ENCODE results near the gene TMC1.
"Not testable (repeated sequence)": the region's sequence is repeated elsewhere in the genome, so short reads cannot be mapped to it uniquely, and the experiment has no call there.

Gene TMC1

GRCh38 chr9:72788966-72789735, 267.7 kb downstream of the TMC1 start:
- DNase-seq = no peak
- Mint-ChIP-seq H3K9me3 (no peaks in the 10 kb centered on the region), H3K27me3 (peaks cover 6% of the 10 kb centered on the region), H3K27ac (no peak overlapping the region), H3K4me1 (ENCODE audit: low read depth) (no peaks in the 10 kb centered on the region), H3K36me3 (ENCODE audit: low read depth) (no peaks in the 10 kb centered on the region), H3K4me3 (no peak overlapping the region)

- H3K27ac Mint-ChIP-seq = no peak overlapping the region
- H3K27me3 Mint-ChIP-seq = peaks cover 13% of the 10 kb centered on the region
- no peaks in the 10 kb centered on the region for H3K36me3 Mint-ChIP-seq (ENCODE audit: low read depth)
- H3K9me3 Mint-ChIP-seq = no peaks in the 10 kb centered on the region
- no peak for DNase-seq
- H3K4me3 Mint-ChIP-seq = no peak overlapping the region
- no peaks in the 10 kb centered on the region for H3K4me1 Mint-ChIP-seq (ENCODE audit: low read depth)
These were observed 268.5 kb downstream of the TMC1 start for GRCh38 chr9:72789885-72790284.

GRCh38 chr9:72790989-72791388, 269.6 kb downstream of the TMC1 start:
- H3K27ac Mint-ChIP-seq = no peak overlapping the region
- H3K4me1 Mint-ChIP-seq (ENCODE audit: low read depth) = no peaks in the 10 kb centered on the region
- no peaks in the 10 kb centered on the region for H3K9me3 Mint-ChIP-seq
- H3K27me3 Mint-ChIP-seq = peaks cover 13% of the 10 kb centered on the region
- H3K4me3 Mint-ChIP-seq = no peak overlapping the region
- H3K36me3 Mint-ChIP-seq (ENCODE audit: low read depth) = no peaks in the 10 kb centered on the region
- no peak for DNase-seq

- H3K27ac Mint-ChIP-seq = no peak overlapping the region
- peaks cover 13% of the 10 kb centered on the region for H3K27me3 Mint-ChIP-seq
- H3K4me1 Mint-ChIP-seq (ENCODE audit: low read depth) = no peaks in the 10 kb centered on the region
- H3K9me3 Mint-ChIP-seq = no peaks in the 10 kb centered on the region
- no peak overlapping the region for H3K4me3 Mint-ChIP-seq
- no peaks in the 10 kb centered on the region for H3K36me3 Mint-ChIP-seq (ENCODE audit: low read depth)
- no peak for DNase-seq
These were observed 270.0 kb downstream of the TMC1 start for GRCh38 chr9:72791436-72791835.

GRCh38 chr9:72794946-72795345, 273.5 kb downstream of the TMC1 start:
- Mint-ChIP-seq H3K4me3 (no peak overlapping the region), H3K27ac (no peak overlapping the region)

GRCh38 chr9:72800328-72800994, 279.1 kb downstream of the TMC1 start:
- H3K27ac Mint-ChIP-seq = no peak overlapping the region
- peaks cover 2% of the 10 kb centered on the region for H3K9me3 Mint-ChIP-seq
- H3K36me3 Mint-ChIP-seq (ENCODE audit: low read depth) = no peaks in the 10 kb centered on the region
- no peaks in the 10 kb centered on the region for H3K27me3 Mint-ChIP-seq
- H3K4me1 Mint-ChIP-seq (ENCODE audit: low read depth) = no peaks in the 10 kb centered on the region
- no peak for DNase-seq
- no peak overlapping the region for H3K4me3 Mint-ChIP-seq

More at GRCh38 chr9:72794946-72795345, 273.5 kb downstream of the TMC1 start:
- DNase-seq = no peak
- H3K27me3 Mint-ChIP-seq = peaks cover 13% of the 10 kb centered on the region
- H3K4me1 Mint-ChIP-seq (ENCODE audit: low read depth) = no peaks in the 10 kb centered on the region
- H3K36me3 Mint-ChIP-seq (ENCODE audit: low read depth) = no peaks in the 10 kb centered on the region
- H3K9me3 Mint-ChIP-seq = peaks cover 2% of the 10 kb centered on the region

- Mint-ChIP-seq H3K36me3 (ENCODE audit: low read depth) (no peaks in the 10 kb centered on the region), H3K4me1 (ENCODE audit: low read depth) (no peaks in the 10 kb centered on the region)
These were observed 283.8 kb downstream of the TMC1 start for GRCh38 chr9:72805238-72805637.

GRCh38 chr9:72806313-72806809, 285.0 kb downstream of the TMC1 start:
- not testable (repeated sequence) for H3K36me3 Mint-ChIP-seq (ENCODE audit: low read depth)

More at GRCh38 chr9:72805238-72805637, 283.8 kb downstream of the TMC1 start:
- Mint-ChIP-seq H3K9me3 (no peaks in the 10 kb centered on the region), H3K27ac (no peak overlapping the region), H3K27me3 (no peaks in the 10 kb centered on the region), H3K4me3 (no peak overlapping the region)
- DNase-seq = no peak

GRCh38 chr9:72807765-72808445, 286.5 kb downstream of the TMC1 start:
- no peaks in the 10 kb centered on the region for H3K36me3 Mint-ChIP-seq (ENCODE audit: low read depth)
- H3K9me3 Mint-ChIP-seq = no peaks in the 10 kb centered on the region
- H3K4me1 Mint-ChIP-seq (ENCODE audit: low read depth) = no peaks in the 10 kb centered on the region
- no peak overlapping the region for H3K4me3 Mint-ChIP-seq
- no peak for DNase-seq
- H3K27ac Mint-ChIP-seq = no peak overlapping the region
- no peaks in the 10 kb centered on the region for H3K27me3 Mint-ChIP-seq

More at GRCh38 chr9:72806313-72806809, 285.0 kb downstream of the TMC1 start:
- H3K27me3 Mint-ChIP-seq; H3K4me1 Mint-ChIP-seq (ENCODE audit: low read depth); H3K9me3 Mint-ChIP-seq; DNase-seq; H3K4me3 Mint-ChIP-seq; H3K27ac Mint-ChIP-seq: not testable (repeated sequence)

GRCh38 chr9:72808446-72808768, 287.0 kb downstream of the TMC1 start:
- Mint-ChIP-seq H3K36me3 (ENCODE audit: low read depth) (no peaks in the 10 kb centered on the region), H3K27me3 (no peaks in the 10 kb centered on the region), H3K4me3 (no peak overlapping the region), H3K27ac (no peak overlapping the region), H3K4me1 (ENCODE audit: low read depth) (no peaks in the 10 kb centered on the region), H3K9me3 (no peaks in the 10 kb centered on the region)
- DNase-seq = no peak

- Mint-ChIP-seq H3K9me3 (no peaks in the 10 kb centered on the region), H3K27ac (no peak overlapping the region), H3K4me1 (ENCODE audit: low read depth) (no peaks in the 10 kb centered on the region), H3K27me3 (no peaks in the 10 kb centered on the region), H3K4me3 (no peak overlapping the region), H3K36me3 (ENCODE audit: low read depth) (no peaks in the 10 kb centered on the region)
- DNase-seq = no peak
These were observed 288.2 kb downstream of the TMC1 start for GRCh38 chr9:72809586-72809985.

- Mint-ChIP-seq H3K4me1 (ENCODE audit: low read depth) (no peaks in the 10 kb centered on the region), H3K27ac (no peak overlapping the region), H3K36me3 (ENCODE audit: low read depth) (no peaks in the 10 kb centered on the region), H3K4me3 (no peak overlapping the region), H3K9me3 (no peaks in the 10 kb centered on the region), H3K27me3 (peaks cover 3% of the 10 kb centered on the region)
- DNase-seq = no peak
These were observed 291.2 kb downstream of the TMC1 start for GRCh38 chr9:72812559-72813111.

- Mint-ChIP-seq H3K27ac (no peak overlapping the region), H3K9me3 (no peaks in the 10 kb centered on the region), H3K27me3 (peaks cover 8% of the 10 kb centered on the region), H3K4me3 (no peak overlapping the region), H3K4me1 (ENCODE audit: low read depth) (no peaks in the 10 kb centered on the region), H3K36me3 (ENCODE audit: low read depth) (no peaks in the 10 kb centered on the region)
- DNase-seq = no peak
These were observed 292.1 kb downstream of the TMC1 start for GRCh38 chr9:72813544-72813943.

GRCh38 chr9:72814083-72814597, 292.7 kb downstream of the TMC1 start:
- Mint-ChIP-seq H3K27me3 (peaks cover 8% of the 10 kb centered on the region), H3K4me3 (no peak overlapping the region), H3K36me3 (ENCODE audit: low read depth) (no peaks in the 10 kb centered on the region), H3K27ac (no peak overlapping the region), H3K9me3 (no peaks in the 10 kb centered on the region), H3K4me1 (ENCODE audit: low read depth) (no peaks in the 10 kb centered on the region)
- no peak for DNase-seq
